Right hindlimb (tissue), 1 donor: ENCODE measurements around the gene RPL12.

Experiments used
- DNase-seq: peaks from one replicate; pipeline ENCODE4 v3.0.0-alpha.2; 2018

Gene RPL12

GRCh38 chr9:127402401-127403090, 48.7 kb downstream of the RPL12 start:
- DNase-seq, result no peak

- no peak for DNase-seq
These were observed 51.4 kb downstream of the RPL12 start for GRCh38 chr9:127399736-127400269.

- no peak for DNase-seq
These were observed 52.3 kb downstream of the RPL12 start for GRCh38 chr9:127398715-127399400.

GRCh38 chr9:127398275-127398647, 52.9 kb downstream of the RPL12 start:
- DNase-seq, result no peak
